HT1080 (cell line): Measurements from ENCODE around the gene NTHL1. TPM values are rescaled to one million over a fixed set of nuclear protein-coding genes. Genes with fewer than 3 reads are reported as not detected.
A peak's percentile ranks its signal among the peaks of the same experiment; 100 is the strongest.
"Not testable (repeated sequence)": the region's sequence is repeated elsewhere in the genome, so short reads cannot be mapped to it uniquely, and the experiment has no call there.

Experiments
- DNase-seq: peaks from one replicate; pipeline ENCODE4 v3.0.0-alpha.2; 2015; ENCODE audit warnings: low read depth
- total RNA-seq: library from RNA; depleted of rRNA; stranded (reverse); fragments of >200 nt; shearing (Covaris generic); gene quantifications from 2 replicates; pipeline ENCODE4 v1.2.3, GENCODE V29; 2014

The NTHL1 gene
- total RNA-seq, 1 experiment from 2014 or later: 61.5 TPM

DNA sequence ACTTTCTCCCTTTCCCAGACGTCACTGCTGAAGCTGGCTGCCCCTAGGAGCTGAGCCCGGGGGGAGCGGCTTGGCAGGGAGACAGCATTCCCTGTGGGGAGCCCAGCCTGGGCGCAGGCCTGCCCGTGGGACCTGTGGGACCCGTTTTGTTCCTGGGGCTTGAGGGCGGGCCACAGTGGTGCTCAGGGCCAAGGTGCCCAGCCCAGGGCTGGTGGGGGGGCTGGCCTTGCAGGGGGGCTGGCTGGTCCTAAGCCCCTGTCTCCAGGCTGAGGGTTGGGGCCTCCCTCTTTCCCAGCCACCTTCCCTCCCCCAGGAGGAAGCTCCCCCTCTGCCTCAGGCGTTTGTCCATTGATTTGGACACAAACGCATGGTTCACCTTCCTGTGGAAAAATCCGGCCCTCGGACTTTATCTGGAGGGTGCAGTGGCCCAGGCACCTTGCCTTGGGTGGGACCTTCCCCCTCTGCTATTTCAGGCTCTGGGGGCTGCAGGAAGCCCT lies 16.5 kb downstream of the NTHL1 start:
- DNase-seq: no peak

DNA sequence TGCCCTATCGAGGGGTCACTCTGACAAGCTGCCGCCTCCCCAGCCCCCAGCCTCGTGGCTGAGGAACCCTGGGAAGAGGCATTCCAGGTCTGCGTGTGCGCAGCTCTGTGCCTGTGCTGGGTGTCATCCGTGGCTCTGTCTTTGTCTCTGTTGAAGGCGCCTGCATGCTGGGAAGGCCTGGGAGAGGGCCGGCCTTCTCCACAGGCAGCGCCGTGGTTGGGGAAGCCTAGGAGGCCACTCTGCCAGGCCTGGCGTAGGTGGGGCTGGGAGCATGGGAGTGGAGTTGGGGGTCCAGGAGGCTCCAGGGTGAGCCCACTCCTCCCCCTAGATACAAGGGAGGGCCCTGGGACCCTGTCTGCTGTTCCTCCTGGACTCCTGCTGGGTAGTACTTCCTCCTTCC lies 17.6 kb downstream of the NTHL1 start:
- no peak for DNase-seq

DNA sequence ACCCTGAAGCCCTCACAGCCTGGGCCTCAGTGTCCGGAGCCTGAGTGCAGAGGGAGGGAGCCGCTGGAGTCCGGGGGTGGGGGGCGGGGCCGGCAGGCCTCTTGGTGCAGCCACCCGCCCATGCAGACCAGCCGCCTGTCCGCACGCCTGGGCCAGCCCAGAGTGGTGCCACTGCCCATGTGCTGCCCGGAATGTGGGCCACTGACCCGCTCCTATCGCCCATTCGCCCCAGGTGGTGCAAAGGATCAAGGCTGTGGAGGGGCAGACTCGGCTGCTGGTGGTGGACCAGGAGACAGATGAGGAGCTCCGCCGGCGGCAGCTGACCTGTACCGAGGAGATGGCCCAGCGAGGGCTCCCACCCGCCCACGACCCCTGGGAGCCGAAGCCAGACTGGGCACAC lies 18.3 kb downstream of the NTHL1 start:
- DNase-seq: no peak

DNA sequence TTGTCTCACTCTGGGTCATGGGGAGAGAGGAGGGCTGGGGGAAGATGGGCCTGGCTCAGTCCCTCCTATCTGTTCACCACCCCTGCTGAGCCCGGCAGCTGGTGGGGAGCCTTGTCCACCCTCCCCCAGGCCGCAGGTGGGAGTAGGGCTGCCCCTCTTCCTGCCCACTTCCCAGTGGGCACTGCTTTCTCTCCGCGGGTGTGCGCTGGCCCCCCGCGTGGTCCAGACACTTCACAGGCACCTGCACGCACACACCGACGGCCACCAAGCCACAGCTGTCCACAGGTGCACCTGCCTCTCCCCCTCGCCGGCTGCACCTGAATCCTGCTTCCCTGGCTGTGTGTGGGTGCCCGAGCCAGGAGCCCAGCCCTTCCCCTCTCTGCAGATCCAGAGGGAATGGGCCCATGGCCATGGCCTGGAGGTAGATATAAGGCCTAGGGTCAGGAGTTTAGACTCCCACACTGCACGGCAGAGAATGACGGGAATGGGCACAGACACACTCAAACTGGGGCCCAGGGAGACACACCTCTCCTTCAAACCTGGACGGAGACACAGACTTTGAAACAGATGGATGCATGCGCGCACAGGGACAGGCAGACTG lies 18.9 kb downstream of the NTHL1 start:
- no peak for DNase-seq

DNA sequence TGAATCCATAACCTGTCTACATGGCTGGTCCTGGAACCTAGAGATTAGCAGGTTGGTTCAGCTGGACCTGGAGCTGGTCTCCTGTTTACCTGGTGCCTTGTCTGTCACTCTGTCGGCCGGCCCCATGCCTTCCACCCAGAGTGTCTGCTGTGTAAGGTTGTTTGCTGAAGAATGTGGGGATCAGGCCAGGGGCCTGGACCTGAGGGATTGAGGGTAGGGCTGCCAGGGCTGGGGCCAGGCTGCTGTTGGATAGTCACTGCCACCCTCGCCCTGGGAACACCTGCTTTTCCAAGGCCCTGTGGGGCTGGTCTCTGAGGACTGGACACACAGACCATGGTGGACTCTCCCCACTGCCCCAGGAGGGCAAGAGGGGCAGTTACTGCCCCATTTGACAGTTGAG lies 19.5 kb downstream of the NTHL1 start:
- no peak for DNase-seq

DNA sequence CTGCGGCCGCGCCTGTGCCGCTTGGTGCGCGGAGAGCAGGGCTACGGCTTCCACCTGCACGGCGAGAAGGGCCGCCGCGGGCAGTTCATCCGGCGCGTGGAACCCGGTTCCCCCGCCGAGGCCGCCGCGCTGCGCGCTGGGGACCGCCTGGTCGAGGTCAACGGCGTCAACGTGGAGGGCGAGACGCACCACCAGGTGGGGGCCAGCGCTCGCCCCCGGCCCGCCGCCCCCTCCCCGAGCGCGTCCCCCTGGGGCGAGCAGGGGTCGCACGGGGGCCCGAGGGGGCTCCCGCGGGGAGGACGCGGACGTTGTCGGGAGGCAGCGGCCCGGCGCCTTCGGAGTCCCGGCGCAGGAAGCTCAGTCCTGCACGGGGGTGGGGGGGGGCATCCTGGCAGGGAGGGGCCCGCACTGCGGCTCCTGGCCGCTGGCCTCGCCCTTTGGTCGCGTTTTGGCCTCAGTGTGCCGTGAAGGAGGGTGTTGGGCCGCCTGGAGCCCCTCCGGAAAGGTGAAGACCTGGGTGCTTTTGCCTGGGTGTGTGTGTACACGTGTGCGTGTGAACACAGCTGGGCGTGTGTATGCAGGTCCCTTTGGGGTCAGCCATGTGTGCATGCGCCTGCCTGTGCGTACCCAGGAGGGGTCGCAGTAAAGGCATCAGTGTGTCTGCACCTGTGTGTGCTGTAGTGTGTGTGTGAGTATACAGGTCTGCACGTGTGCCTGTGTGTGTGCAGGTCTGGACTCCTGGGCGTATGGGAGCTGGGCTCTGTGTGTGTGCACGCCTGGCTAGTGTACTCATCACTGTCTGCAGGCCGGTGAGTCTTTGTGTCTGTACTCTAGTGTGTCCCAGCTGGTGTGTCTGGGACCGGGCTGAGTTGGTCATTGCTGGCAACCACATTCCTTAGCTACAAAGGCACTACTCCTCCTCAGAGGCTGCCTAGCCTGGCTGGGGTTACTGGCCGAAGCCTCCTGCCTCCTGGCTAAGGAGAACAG lies 20.3 kb downstream of the NTHL1 start:
- peak; percentile 54 for DNase-seq

DNA sequence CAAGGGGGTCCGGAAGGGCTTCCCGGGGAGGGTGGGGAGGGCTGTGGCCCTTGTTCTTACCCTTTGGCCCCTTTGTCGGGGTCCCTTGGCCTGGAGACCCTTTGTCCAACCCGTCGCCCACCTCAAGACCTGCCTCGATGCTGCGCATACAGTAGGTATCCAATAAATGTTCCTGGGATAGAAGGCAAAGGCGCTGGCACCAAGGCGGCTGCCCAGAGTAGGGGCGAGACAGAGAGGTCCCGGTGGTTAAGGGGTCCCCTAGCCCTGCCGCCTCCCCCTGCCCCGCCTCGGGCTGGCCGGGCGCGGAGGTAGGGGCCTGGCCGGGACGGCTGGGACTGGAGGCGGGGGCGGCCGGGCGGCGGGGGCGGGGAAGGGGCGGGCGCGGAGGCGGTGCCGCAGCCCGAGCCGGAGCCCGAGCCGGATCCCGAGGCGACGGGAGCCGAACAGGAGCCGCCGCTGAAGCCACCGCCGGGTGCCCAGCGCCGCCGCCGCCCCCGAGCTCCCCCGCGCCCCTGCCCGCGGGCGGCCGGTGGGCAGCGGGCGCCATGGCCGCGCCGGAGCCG lies 21.1 kb downstream of the NTHL1 start, which contains the start of gene NHERF2:
NHERF2 (plus strand) TSS at position 442 of the 563 bp plus-strand sequence; CDS start at position 546, 104 bp downstream.
- no peak for DNase-seq

DNA sequence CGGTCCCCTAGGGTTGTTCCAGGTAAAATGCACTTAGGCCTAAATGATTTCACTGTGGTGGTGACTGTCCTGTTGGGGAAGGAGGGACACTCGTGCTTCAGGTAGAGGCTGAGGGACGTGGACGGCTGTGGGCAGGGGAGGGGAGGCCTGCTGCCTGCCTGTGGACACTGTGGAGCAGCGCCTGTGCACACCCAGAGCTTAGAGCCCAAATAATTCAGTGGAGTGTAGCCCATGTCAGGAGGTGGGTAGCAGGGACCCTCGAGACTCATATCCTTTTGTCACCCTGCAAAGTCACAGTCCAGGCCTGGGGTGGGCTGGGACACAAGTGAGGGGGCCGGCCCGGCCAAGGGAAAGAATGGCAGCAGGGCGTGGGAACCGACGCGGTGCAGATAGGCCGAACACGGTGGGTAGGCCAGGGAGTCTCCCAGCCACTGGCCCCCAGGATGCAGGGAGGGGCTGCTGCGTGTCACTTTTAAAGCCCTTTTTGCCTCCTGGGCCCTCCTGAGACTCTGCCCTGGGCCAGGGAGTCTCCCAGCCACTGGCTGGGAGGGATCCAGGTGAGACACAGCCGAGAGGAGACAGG lies 21.7 kb downstream of the NTHL1 start:
- no peak for DNase-seq

DNA sequence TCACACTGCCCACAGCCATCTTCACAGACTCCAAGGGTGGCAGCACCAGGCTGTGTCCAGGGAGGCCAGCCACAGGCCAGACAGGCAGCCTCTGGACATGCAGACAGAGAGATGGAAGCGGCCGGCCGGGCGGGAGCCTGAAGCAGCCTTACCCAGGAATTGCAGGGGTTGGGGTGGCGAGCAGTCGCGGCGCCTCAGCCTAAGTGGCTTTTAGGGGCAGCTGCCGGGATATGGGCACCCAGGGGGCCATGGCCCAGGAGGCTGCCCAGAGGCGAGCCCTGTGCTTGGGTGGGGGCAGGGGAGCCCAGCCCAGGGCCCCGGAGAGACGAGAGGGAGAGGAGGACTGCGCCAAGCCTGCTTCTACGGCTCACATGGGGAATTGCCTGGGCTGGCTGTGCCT lies 22.4 kb downstream of the NTHL1 start:
- no peak for DNase-seq

DNA sequence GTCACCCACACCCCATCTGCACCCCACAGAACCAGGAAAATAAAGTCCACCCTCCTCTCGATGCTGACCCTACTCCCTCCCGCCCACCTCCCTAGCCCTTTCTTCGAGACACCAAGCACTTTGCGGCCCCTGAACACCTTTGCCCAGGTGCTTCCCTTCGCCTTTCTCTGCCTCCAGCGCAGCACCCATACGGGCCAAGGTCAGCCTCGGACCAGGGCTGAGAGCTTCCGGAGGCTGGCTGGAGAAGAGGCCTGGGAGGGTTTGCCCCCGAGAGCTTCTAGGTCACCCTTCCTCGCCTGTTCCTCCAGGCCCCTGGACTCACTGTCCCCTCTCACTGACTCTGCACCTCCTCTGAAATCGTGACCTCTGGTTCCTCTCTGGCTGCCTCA lies 23.6 kb downstream of the NTHL1 start:
- no peak for DNase-seq

DNA sequence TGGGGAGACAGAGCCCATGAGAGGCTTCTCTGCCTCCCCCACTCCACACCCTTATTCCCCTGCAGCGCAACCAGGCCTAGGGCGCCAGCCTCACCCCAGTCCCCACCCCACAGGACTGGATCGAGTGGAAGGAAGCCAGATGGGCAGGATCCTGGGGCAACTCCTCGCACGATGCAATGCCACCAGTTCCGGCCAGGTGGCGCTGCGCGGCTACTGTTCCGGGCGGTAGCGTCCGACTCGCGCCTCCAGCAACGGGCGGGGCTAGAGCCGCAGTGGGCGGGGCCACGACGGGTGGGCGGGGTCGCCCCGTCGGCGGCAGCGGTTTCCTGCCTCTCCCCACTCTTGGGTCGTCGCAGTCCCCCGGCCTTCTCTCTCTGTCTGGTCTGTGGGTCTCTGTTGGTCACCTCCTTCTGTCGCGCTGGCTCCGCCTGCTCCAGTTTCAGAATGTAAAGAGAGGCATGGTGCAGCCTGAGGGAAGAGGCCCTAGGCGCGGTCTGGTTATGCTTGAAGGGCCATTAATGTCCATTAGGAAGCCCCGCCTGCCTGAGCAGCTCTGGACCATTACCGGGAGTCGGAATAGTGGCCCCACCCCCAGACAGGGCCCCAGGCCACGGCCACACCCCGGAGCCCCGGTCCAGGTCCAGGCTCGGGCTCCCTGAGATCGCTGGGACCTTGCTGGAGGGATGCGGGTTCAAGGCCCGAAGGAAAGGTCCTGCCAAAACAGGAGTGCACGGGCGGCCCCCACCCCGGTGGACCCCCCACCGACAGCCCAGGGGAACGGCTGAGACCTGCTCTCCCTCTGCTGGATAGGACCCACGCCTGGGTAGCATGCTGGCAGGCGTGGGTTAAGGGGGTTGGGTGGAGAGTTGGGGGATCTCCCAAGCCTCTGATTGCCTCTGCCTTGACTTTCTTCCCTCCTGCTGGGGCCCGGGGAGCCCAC lies 24.3 kb downstream of the NTHL1 start:
- DNase-seq: peak; percentile 86

DNA sequence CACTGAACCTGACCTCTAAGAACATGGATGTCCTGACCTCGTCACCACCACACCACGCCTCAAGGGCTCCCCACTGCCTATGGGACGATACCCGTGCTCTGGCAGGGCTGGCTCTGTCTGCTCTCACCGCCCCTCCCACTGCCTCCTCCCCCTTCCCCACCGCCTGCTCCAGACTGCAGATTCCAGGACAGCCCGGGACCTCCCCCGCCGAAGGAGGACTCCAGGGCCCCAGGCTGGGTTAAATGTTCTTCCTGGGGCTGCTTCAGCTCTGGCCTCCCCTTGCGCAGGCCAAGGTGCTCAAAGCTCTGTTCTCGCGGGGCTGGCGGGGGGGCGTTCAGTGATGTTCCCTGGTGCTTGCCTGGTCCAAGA lies 24.9 kb downstream of the NTHL1 start:
- DNase-seq: no peak

DNA sequence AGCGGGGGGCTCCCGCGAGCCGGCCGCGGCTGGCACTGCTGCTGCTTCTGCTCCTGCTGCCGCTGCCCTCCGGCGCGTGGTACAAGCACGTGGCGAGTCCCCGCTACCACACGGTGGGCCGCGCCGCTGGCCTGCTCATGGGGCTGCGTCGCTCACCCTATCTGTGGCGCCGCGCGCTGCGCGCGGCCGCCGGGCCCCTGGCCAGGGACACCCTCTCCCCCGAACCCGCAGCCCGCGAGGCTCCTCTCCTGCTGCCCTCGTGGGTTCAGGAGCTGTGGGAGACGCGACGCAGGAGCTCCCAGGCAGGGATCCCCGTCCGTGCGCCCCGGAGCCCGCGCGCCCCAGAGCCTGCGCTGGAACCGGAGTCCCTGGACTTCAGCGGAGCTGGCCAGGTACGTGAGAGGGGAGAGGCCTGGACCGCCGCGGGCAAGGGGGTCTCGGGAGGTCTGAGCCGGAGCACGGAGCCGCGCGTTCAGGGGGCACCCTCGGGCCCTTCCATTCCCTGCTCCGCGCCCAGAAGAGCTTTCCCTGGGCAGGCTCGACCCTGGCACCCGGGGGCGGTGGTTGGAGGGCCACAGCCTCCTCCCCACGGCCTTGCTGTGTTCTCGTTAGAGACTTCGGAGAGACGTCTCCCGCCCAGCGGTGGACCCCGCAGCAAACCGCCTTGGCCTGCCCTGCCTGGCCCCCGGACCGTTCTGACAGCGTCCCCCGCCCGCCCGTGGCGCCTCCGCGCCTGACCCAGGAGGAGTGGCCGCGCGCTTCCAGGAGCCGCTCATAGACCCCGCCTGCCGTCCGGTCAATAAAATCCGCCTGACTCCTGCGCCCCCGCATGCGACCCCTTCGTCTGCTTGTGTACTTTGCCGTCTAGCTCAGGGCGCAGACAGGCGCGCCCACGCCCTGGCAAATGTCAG lies 27.5 kb downstream of the NTHL1 start:
- no peak for DNase-seq

DNA sequence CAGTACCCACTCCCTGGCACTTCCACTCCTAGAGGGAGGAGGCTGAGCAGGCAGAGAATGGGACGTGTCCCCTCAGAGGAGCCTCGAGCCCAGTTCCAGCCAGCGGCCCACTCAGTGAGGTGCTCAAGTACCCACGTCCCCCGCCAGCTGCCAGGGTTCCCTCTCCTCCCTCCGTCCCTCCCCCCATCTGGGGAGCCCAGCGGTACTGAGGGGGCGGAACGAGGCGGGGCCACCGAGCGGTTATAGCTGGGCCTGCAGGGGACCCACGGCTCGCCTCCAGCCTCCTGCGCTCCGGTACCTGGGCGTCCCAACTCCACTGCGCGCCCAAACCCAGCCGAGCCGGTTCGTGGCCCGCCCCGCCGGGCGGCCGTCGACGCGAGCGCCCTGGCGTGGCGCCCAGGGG lies 28.1 kb downstream of the NTHL1 start, which contains the start of gene NPW:
NPW (plus strand) TSS at position 268 of the 403 bp plus-strand sequence.
- DNase-seq: no peak

DNA sequence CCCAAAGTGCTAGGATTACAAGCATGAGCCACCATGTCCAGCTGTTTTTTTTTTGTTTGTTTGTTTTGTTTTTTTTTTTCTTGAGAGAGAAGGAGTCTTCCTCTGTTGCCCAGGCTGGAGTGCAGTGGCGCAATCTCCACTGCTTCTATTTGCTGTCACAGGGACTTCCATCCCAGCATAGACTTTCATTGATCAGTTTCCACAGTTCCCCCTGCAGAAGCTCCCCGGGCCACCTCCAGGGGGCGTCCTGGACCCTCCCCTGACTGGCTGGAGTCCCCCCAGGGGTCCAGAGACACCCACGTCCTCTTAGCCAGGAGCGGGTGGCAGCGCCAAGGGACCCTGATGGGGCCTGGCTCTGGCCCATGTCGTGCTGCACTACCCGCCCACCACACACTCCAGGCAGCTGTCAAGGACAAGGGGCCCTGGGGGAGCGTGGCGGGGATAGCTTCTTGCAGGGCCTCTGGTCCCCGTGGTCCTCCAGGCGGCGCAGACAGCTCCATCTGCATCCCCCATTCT lies 31.2 kb downstream of the NTHL1 start:
- DNase-seq: no peak

DNA sequence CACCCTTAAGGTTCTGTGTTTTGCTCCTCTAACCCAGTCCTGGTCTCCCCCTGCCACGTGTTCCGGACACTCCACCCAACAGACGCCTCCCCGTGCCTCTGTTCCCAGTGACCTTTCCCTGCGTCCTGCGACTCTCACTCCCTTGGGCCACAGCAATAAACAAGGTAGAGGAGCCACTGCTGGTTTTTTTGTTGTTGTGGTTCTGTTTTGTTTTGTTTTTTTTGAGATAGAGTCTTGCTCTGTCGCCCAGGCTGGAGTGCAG lies 31.8 kb downstream of the NTHL1 start:
- no peak for DNase-seq

DNA sequence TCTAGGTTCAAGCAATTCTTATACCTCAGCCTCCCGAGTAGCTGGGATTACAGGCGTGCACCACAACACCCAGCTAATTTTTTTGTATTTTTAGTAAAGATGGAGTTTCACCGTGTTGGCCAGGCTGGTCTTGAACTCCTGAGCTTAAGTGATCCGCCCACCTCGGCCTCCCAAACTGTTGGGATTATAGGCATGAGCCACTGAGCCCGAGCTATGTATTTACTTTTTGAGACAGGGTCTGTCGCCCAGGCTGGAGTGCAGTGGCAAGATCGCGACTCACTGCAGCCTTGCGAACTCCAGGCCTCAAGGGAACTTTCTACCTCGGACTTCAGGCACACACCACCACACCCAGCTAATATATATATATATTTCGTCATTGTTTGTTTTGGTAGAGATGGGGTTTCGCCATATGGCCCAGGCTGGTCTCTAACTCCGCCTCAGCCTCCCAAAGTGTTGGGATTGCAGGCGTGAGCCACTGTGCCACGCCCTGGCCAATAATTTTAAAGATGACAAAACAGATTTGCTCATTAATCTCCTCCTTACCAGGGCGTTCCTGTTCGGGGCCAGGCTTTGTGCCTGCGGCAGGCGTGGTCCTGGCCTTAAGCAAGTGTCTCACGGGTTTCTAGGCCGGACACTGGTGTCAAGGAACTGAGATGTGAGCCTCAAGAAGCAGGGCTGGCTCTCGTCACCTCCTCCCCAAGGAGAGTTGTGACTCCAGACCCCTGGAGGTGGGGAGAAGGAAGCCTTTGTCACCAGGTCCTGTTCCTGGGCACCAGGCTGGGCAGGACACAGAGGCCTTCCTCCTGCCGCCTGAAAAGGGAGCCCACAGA lies 32.3 kb downstream of the NTHL1 start:
- DNase-seq: no peak

DNA sequence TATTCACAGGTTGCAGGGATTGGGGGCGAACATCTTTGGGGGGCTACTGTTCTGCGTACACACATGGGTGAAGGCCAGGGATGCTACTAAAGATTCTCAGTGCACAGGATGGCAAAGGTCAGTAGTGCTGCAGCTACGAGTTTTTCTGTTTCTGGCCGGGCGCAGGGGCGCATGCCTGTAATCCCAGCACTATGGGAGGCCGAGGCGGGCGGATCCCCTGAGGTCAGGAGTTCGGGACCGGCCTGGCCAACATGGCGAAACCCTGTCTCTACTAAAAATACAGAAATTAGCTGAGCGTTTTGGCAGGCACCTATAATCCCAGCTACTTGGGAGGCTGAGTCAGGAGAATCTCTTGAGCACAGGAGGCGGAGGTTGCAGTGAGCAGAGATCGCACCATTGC lies 34.1 kb downstream of the NTHL1 start:
- no peak for DNase-seq

DNA sequence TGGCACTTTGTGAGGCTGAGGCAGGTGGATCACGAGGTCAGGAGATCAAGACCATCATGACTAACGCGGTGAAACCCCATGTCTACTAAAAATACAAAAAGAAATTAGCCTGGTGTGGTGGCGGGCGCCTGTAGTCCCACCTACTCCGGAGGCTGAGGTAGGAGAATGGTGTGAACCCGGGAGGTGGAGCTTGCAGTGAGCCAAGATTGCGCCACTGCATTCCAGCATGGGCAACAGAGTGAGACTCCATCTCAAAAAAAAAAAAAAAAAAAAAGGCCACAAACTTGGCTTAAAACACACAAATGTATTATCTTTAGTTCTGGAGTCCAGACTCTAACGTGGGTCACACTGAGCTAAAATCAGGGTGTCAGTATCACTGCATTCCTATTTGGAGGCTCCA lies 35.9 kb downstream of the NTHL1 start:
- DNase-seq: not testable (repeated sequence)
